ENCODE results near the gene FAP. TPM values are rescaled to one million over a fixed set of nuclear protein-coding genes. Genes with fewer than 3 reads are reported as not detected.

FAP gene
- total RNA-seq (2022; extraction: Qiagen RNA extraction) = 0.08 to 0.11 TPM (median 0.09 TPM) in 3 of 5 replicates, not detected in the others

GRCh38 chr2:162243294-162243693 lies at the start of gene FAP:
Gene FAP, minus strand, starts transcription at chr2:162243445. Its CDS starts 118 bp downstream, at chr2:162243327.

GRCh38 chr2:162152147-162152546 lies 91.1 kb downstream of the FAP start, which contains the start of gene GCG:
Gene GCG, minus strand, starts transcription at chr2:162152247. Its CDS starts 3,069 bp downstream, at chr2:162149178.

Other genes with a start within 250 kb of the FAP start
- gene DPP4, start 169.2 kb downstream of the FAP start, total RNA-seq (2022; extraction: Qiagen RNA extraction) = 0.65 to 1.1 TPM (median 0.87 TPM) in 5 replicates
- 0.05 TPM in 1 of 5 replicates, not detected in the others for gene GCG, start 91.2 kb downstream of the FAP start, total RNA-seq (2022; extraction: Qiagen RNA extraction)
- 0.71 to 1.1 TPM (median 0.94 TPM) in 5 replicates for gene IFIH1, start 75.2 kb upstream of the FAP start, total RNA-seq (2022; extraction: Qiagen RNA extraction)
- gene GCA, start 100.7 kb upstream of the FAP start, total RNA-seq (2022; extraction: Qiagen RNA extraction) = 5.3 to 6.5 TPM (median 6.3 TPM) in 5 replicates

Data from A549 treated with AZD2906 at 1 μM for 4 hours (cell line).